Measurements from ENCODE around the gene KCNQ1. TPM values are rescaled to one million over a fixed set of nuclear protein-coding genes. Genes with fewer than 3 reads are reported as not detected.

KCNQ1 gene
- polyA plus RNA-seq, 2 donors = 0.31 to 0.52 TPM

DNA sequence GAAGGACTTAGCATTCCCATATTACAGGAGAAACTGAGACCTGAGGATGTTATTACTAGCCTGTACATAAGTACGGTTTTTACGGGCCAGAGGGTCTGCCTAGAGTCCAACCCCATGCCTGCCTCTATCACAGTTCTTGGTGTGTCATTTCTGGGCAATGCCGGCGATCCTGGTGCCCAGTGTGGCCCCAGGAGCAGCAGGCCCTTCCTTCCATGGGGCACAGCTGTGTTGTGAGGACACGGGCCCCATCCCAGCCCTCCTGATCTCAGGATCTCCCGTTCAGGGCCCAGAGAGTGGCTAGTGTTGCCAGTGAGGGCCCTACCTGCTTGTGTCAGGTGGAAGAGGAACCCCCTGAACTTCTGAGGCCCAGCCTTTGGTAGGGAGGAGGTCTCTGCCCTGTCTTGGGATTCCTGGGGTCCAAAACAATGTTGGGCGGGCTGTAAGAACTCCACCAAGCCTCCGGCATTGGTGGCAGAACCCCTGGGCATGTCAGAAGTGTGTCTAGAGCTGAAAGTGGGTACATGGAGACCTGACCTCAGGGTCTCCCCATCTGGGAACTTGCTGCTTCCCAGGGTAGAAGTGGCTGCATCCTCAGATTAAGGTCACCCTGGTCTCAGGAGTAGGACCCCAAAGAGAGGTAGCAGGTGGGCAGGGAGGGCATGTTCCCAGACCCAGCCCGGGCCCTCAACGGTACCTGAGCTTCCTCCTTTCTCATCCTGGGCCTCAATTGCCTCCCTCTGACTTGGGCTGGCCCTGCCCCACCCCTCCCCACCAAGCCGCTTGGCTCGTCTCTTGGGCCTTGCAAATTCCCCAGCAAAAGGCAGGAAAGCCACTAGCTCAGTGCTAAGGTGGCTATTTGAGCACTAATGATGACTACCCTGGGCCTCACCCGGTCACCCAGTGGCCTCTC is 329.6 kb downstream of the KCNQ1 start:
- Histone ChIP-seq H3K27ac (ENCODE audit: low read depth in 2 of 2, low read length in 1 of 2) (no peak overlapping the region), H3K4me1 (ENCODE audit: control insufficient read depth in 2 of 2, insufficient read depth in 2 of 2, low read length in 1 of 2) (peaks cover under 1 to 18% of the 10 kb centered on the region in 2 donors), H3K4me3 (ENCODE audit: low read depth in 1 of 2, low read length in 2 of 2) (no peak overlapping the region), H3K36me3 (ENCODE audit: control insufficient read depth in 2 of 2, insufficient read depth in 2 of 2, low read length in 1 of 2) (no peaks in the 10 kb centered on the region), H3K27me3 (ENCODE audit: control insufficient read depth in 1 of 2, insufficient read depth in 2 of 2, low read length in 2 of 2) (no peaks in the 10 kb centered on the region), H3K9me3 (ENCODE audit: control insufficient read depth in 2 of 2, insufficient read depth in 1 of 2, low read depth in 1 of 2, low read length in 1 of 2) (no peaks in the 10 kb centered on the region)
- WGBS, 2 donors = 88 to 91% methylated on average over 13 of the region's 13 CpGs

DNA sequence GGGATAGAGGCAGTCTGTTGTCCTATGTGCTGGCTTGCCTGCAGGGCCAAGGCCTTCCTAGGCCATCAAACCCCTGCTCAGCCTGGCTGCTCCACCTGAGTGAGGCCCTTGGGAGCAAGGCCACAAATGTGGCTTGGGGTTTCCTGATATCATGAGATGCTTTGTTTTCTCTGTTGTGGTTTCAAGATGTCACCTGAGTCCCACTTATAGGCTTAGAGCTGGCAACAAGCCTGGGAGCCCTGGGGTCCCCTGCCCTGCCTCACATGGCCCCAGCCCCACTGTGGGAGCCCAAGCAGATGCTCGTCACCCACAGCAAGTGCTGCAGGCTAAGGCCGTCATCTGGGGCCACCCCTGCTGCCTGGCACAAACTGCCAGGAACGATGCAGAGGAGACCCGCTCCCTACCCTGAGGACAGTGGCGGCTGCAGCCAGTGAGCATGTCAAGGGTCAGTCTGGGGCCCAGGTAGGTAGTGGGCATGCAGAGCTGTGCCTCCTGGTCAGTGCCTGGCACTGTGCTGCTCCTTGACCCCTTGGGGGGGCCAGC is 330.3 kb downstream of the KCNQ1 start:
- Histone ChIP-seq H3K27me3 (ENCODE audit: control insufficient read depth in 1 of 2, insufficient read depth in 2 of 2, low read length in 2 of 2) (no peaks in the 10 kb centered on the region), H3K4me3 (ENCODE audit: low read depth in 1 of 2, low read length in 2 of 2) (no peak overlapping the region), H3K27ac (ENCODE audit: low read depth in 2 of 2, low read length in 1 of 2) (no peak overlapping the region), H3K4me1 (ENCODE audit: control insufficient read depth in 2 of 2, insufficient read depth in 2 of 2, low read length in 1 of 2) (peaks cover 3 to 19% of the 10 kb centered on the region in 2 donors), H3K36me3 (ENCODE audit: control insufficient read depth in 2 of 2, insufficient read depth in 2 of 2, low read length in 1 of 2) (no peaks in the 10 kb centered on the region), H3K9me3 (ENCODE audit: control insufficient read depth in 2 of 2, insufficient read depth in 1 of 2, low read depth in 1 of 2, low read length in 1 of 2) (no peaks in the 10 kb centered on the region)
- 84 to 87% methylated on average over 5 of the region's 5 CpGs for WGBS, 2 donors

- 91 to 92% methylated on average over 29 of the region's 29 CpGs for WGBS, 2 donors
- no peak overlapping the region for H3K27ac ChIP-seq (ENCODE audit: low read depth in 2 of 2, low read length in 1 of 2)
- H3K36me3 ChIP-seq (ENCODE audit: control insufficient read depth in 2 of 2, insufficient read depth in 2 of 2, low read length in 1 of 2) = no peaks in the 10 kb centered on the region
- H3K4me1 ChIP-seq (ENCODE audit: control insufficient read depth in 2 of 2, insufficient read depth in 2 of 2, low read length in 1 of 2) = peaks cover 3 to 19% of the 10 kb centered on the region in 2 donors
- no peak overlapping the region for H3K4me3 ChIP-seq (ENCODE audit: low read depth in 1 of 2, low read length in 2 of 2)
- H3K9me3 ChIP-seq (ENCODE audit: control insufficient read depth in 2 of 2, insufficient read depth in 1 of 2, low read depth in 1 of 2, low read length in 1 of 2) = no peaks in the 10 kb centered on the region
- H3K27me3 ChIP-seq (ENCODE audit: control insufficient read depth in 1 of 2, insufficient read depth in 2 of 2, low read length in 2 of 2) = no peaks in the 10 kb centered on the region
These were observed 331.0 kb downstream of the KCNQ1 start for GRCh38 chr11:2775626-2776350.

DNA sequence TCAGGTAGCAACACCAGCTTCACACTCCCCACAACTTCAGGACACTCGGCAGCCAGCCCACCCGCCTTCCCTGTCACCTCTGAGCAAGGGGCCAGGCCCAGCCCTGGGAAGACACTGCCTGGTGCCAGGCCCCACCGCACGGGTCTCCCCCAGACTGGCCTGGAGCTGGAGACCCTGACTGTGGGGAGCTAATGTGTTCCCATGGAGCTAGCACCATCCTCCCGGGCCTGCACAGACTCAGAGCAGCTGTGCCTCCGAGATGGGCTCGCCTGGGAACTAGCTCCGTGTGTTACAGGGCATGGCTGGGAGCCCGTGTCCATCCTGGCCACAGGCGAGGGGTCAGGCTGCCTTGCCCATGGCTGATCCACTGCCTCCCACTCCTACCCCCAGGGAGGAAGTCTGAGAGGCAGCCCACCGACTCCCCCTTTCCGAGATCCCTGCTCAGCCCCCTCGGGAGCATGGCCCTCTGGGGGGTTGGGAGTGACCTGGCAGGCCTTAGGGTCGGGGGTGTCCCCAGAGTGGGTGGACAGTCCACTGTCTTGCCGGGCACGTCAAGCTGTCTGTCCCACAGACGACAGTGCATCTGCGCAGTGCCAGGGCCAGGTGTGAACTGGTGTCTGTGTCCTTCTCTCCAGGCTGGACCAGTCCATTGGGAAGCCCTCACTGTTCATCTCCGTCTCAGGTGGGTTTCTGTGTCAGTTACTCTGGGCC is 331.7 kb downstream of the KCNQ1 start:
- Histone ChIP-seq H3K27me3 (ENCODE audit: control insufficient read depth in 1 of 2, insufficient read depth in 2 of 2, low read length in 2 of 2) (no peaks in the 10 kb centered on the region), H3K4me1 (ENCODE audit: control insufficient read depth in 2 of 2, insufficient read depth in 2 of 2, low read length in 1 of 2) (peaks cover 3 to 19% of the 10 kb centered on the region in 2 donors), H3K9me3 (ENCODE audit: control insufficient read depth in 2 of 2, insufficient read depth in 1 of 2, low read depth in 1 of 2, low read length in 1 of 2) (peaks cover 0 to 2% of the 10 kb centered on the region in 2 donors), H3K4me3 (ENCODE audit: low read depth in 1 of 2, low read length in 2 of 2) (no peak overlapping the region), H3K36me3 (ENCODE audit: control insufficient read depth in 2 of 2, insufficient read depth in 2 of 2, low read length in 1 of 2) (no peaks in the 10 kb centered on the region), H3K27ac (ENCODE audit: low read depth in 2 of 2, low read length in 1 of 2) (no peak overlapping the region)
- 90 to 91% methylated on average over 19 of the region's 19 CpGs for WGBS, 2 donors

GRCh38 chr11:2777386-2777785 is 332.6 kb downstream of the KCNQ1 start:
- WGBS, 2 donors = 68 to 73% methylated on average over 7 of the region's 7 CpGs
- Histone ChIP-seq H3K27me3 (ENCODE audit: control insufficient read depth in 1 of 2, insufficient read depth in 2 of 2, low read length in 2 of 2) (no peaks in the 10 kb centered on the region), H3K4me1 (ENCODE audit: control insufficient read depth in 2 of 2, insufficient read depth in 2 of 2, low read length in 1 of 2) (peaks cover 3 to 19% of the 10 kb centered on the region in 2 donors), H3K27ac (ENCODE audit: low read depth in 2 of 2, low read length in 1 of 2) (no peak overlapping the region), H3K36me3 (ENCODE audit: control insufficient read depth in 2 of 2, insufficient read depth in 2 of 2, low read length in 1 of 2) (no peaks in the 10 kb centered on the region), H3K4me3 (ENCODE audit: low read depth in 1 of 2, low read length in 2 of 2) (no peak overlapping the region), H3K9me3 (ENCODE audit: control insufficient read depth in 2 of 2, insufficient read depth in 1 of 2, low read depth in 1 of 2, low read length in 1 of 2) (peaks cover 0 to 2% of the 10 kb centered on the region in 2 donors)

- H3K9me3 ChIP-seq (ENCODE audit: control insufficient read depth in 2 of 2, insufficient read depth in 1 of 2, low read depth in 1 of 2, low read length in 1 of 2) = peaks cover 0 to 2% of the 10 kb centered on the region in 2 donors
- WGBS, 2 donors = 76 to 77% methylated on average over 25 to 27 of the region's 27 CpGs
- peaks cover 3 to 19% of the 10 kb centered on the region in 2 donors for H3K4me1 ChIP-seq (ENCODE audit: control insufficient read depth in 2 of 2, insufficient read depth in 2 of 2, low read length in 1 of 2)
- peak overlapping the region; percentile 90 to 93 for H3K27ac ChIP-seq (ENCODE audit: low read depth in 2 of 2, low read length in 1 of 2)
- H3K36me3 ChIP-seq (ENCODE audit: control insufficient read depth in 2 of 2, insufficient read depth in 2 of 2, low read length in 1 of 2) = no peaks in the 10 kb centered on the region
- no peak overlapping the region for H3K4me3 ChIP-seq (ENCODE audit: low read depth in 1 of 2, low read length in 2 of 2)
- no peaks in the 10 kb centered on the region for H3K27me3 ChIP-seq (ENCODE audit: control insufficient read depth in 1 of 2, insufficient read depth in 2 of 2, low read length in 2 of 2)
These were observed 333.2 kb downstream of the KCNQ1 start for GRCh38 chr11:2777871-2778629.

- no peaks in the 10 kb centered on the region for H3K36me3 ChIP-seq (ENCODE audit: control insufficient read depth in 2 of 2, insufficient read depth in 2 of 2, low read length in 1 of 2)
- H3K9me3 ChIP-seq (ENCODE audit: control insufficient read depth in 2 of 2, insufficient read depth in 1 of 2, low read depth in 1 of 2, low read length in 1 of 2) = peaks cover 0 to 2% of the 10 kb centered on the region in 2 donors
- no peaks in the 10 kb centered on the region for H3K27me3 ChIP-seq (ENCODE audit: control insufficient read depth in 1 of 2, insufficient read depth in 2 of 2, low read length in 2 of 2)
- H3K27ac ChIP-seq (ENCODE audit: low read depth in 2 of 2, low read length in 1 of 2) = peak overlapping the region; percentile 90 to 93
- peaks cover 3 to 19% of the 10 kb centered on the region in 2 donors for H3K4me1 ChIP-seq (ENCODE audit: control insufficient read depth in 2 of 2, insufficient read depth in 2 of 2, low read length in 1 of 2)
- no peak overlapping the region for H3K4me3 ChIP-seq (ENCODE audit: low read depth in 1 of 2, low read length in 2 of 2)
- WGBS, 2 donors = 21 to 24% methylated on average over 28 of the region's 28 CpGs
These were observed 334.1 kb downstream of the KCNQ1 start for GRCh38 chr11:2778630-2779498.

GRCh38 chr11:2779499-2779980 is 334.7 kb downstream of the KCNQ1 start:
- WGBS, 2 donors = 53 to 56% methylated on average over 11 of the region's 11 CpGs
- peak overlapping the region; percentile 90 to 93 for H3K27ac ChIP-seq (ENCODE audit: low read depth in 2 of 2, low read length in 1 of 2)
- no peaks in the 10 kb centered on the region for H3K27me3 ChIP-seq (ENCODE audit: control insufficient read depth in 1 of 2, insufficient read depth in 2 of 2, low read length in 2 of 2)
- peaks cover 3 to 19% of the 10 kb centered on the region in 2 donors for H3K4me1 ChIP-seq (ENCODE audit: control insufficient read depth in 2 of 2, insufficient read depth in 2 of 2, low read length in 1 of 2)
- H3K4me3 ChIP-seq (ENCODE audit: low read depth in 1 of 2, low read length in 2 of 2) = no peak overlapping the region
- H3K36me3 ChIP-seq (ENCODE audit: control insufficient read depth in 2 of 2, insufficient read depth in 2 of 2, low read length in 1 of 2) = no peaks in the 10 kb centered on the region
- H3K9me3 ChIP-seq (ENCODE audit: control insufficient read depth in 2 of 2, insufficient read depth in 1 of 2, low read depth in 1 of 2, low read length in 1 of 2) = peaks cover 0 to 2% of the 10 kb centered on the region in 2 donors

All from esophagus (tissue), 2 donors.